Type B pancreatic cell (in vitro differentiated cells): ENCODE results near the gene UGT1A5. TPM values are rescaled to one million over a fixed set of nuclear protein-coding genes. Genes with fewer than 3 reads are reported as not detected.

Experiments used
- DNase-seq: peaks from one replicate; pipeline ENCODE4 v3.0.0; 2021; ENCODE audit warnings: mixed read lengths; ENCODE audit not compliant: unreplicated experiment; ENCODE audit errors: extremely low spot score
- H3K27ac Mint-ChIP-seq: 2 replicates; pipeline ENCODE4 v1.8.0; 2021; ENCODE audit warnings: mild to moderate bottlenecking, mixed read lengths
- H3K27me3 Mint-ChIP-seq: 2 replicates; pipeline ENCODE4 v1.8.0; 2021; ENCODE audit warnings: mixed read lengths
- H3K36me3 Mint-ChIP-seq: 2 replicates; pipeline ENCODE4 v1.8.0; 2021; ENCODE audit warnings: mixed read lengths
- H3K4me1 Mint-ChIP-seq: one replicate; pipeline ENCODE4 v1.8.0; 2021; ENCODE audit warnings: mixed read lengths; ENCODE audit not compliant: unreplicated experiment
- H3K4me3 Mint-ChIP-seq: 2 replicates; pipeline ENCODE4 v1.8.0; 2021; ENCODE audit warnings: mild to moderate bottlenecking, mixed read lengths
- H3K9me3 Mint-ChIP-seq: 2 replicates; pipeline ENCODE4 v1.8.0; 2021; ENCODE audit warnings: mixed read lengths
- total RNA-seq: library from RNA; stranded (reverse); gene quantifications from 2 replicates; pipeline ENCODE4 v1.2.1, GENCODE V29; 2021; ENCODE audit warnings: low replicate concordance
- TF ChIP-seq, protein P1 (sequence below): fragments of 200-600 bp; sonication (generic); conservative IDR thresholded peaks from 2 replicates; pipeline ENCODE4 v1.5.0; 2021; ENCODE audit warnings: antibody characterized with exemption, mild to moderate bottlenecking

UGT1A5 gene
- total RNA-seq, 1 donor from 2014 or later = not detected

DNA sequence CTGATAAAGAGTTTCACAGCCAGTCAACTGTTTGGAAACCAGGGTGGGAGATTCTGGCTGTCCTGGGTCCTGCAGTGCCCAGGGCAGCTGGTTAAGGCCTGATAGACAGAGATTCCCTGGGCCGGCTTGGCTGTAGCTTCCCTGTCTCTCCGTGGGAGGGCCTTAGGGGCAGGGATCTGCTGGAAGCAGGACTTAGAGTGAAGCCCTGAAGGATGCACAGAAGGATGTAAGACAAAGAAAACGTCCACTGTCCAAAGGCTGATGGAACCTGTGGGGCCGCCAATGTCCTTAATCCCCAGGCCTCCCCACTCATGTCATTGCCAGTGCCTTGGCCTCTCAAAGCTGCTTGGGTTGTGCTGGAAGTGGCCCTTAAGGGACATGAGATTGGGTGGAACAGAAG lies 98.4 kb downstream of the UGT1A5 start:
- no peak overlapping the region for H3K27ac Mint-ChIP-seq
- H3K36me3 Mint-ChIP-seq = no peaks in the 10 kb centered on the region
- H3K4me1 Mint-ChIP-seq = no peaks in the 10 kb centered on the region
- H3K9me3 Mint-ChIP-seq = no peaks in the 10 kb centered on the region
- peaks cover 15% of the 10 kb centered on the region for H3K27me3 Mint-ChIP-seq
- TF ChIP-seq, protein P1, sequence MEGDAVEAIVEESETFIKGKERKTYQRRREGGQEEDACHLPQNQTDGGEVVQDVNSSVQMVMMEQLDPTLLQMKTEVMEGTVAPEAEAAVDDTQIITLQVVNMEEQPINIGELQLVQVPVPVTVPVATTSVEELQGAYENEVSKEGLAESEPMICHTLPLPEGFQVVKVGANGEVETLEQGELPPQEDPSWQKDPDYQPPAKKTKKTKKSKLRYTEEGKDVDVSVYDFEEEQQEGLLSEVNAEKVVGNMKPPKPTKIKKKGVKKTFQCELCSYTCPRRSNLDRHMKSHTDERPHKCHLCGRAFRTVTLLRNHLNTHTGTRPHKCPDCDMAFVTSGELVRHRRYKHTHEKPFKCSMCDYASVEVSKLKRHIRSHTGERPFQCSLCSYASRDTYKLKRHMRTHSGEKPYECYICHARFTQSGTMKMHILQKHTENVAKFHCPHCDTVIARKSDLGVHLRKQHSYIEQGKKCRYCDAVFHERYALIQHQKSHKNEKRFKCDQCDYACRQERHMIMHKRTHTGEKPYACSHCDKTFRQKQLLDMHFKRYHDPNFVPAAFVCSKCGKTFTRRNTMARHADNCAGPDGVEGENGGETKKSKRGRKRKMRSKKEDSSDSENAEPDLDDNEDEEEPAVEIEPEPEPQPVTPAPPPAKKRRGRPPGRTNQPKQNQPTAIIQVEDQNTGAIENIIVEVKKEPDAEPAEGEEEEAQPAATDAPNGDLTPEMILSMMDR = no peak
- DNase-seq = no peak
- H3K4me3 Mint-ChIP-seq = no peak overlapping the region

- Mint-ChIP-seq H3K4me3 (no peak overlapping the region), H3K27ac (no peak overlapping the region), H3K27me3 (peaks cover 15% of the 10 kb centered on the region), H3K9me3 (no peaks in the 10 kb centered on the region), H3K36me3 (no peaks in the 10 kb centered on the region), H3K4me1 (peaks cover 5% of the 10 kb centered on the region)
- DNase-seq = peak; percentile 40
- TF ChIP-seq, protein P1 = no peak
These were observed 99.0 kb downstream of the UGT1A5 start for GRCh38 chr2:233811732-233812131.

DNA sequence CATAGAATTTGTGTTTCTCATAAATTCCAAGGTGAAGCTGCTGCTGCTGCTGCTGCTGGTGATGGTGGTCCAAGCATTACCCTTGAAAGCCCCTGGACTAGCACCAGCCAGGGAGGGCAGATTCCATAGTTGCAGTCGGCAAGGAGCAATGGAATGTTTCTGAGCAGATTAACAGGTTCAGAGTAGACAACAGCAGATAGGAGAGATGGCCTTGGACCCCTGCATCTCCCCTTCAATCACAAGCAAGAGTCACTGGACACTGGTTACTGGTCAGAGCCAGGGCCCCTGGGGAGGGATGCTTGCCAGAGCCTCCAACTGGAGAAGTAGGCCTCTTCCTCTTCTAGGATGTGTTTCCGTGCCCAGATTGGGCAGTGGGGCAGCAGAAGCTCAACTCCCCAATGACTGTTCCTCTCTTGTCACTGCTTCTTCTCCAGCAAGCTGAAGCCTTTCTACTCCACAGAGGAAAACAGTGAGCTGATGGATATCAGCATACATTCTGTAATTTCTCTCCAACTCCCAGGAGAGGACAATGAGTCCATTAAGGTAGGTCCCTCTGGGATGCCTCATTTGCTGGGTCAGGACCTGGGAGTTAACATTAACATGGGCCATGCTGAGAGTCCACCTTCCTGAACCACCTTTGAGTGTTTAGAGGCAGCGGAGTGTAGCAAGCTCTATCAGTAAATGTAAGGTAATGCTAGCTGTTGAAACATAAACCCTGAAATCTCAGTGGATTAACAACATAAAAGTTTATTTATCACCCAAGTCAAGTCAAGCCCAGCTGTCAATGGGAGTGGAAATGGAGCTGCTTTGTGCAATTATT lies 100.7 kb downstream of the UGT1A5 start:
- Mint-ChIP-seq H3K27ac (no peak overlapping the region), H3K9me3 (no peaks in the 10 kb centered on the region), H3K36me3 (no peaks in the 10 kb centered on the region), H3K27me3 (peaks cover 15% of the 10 kb centered on the region), H3K4me1 (peaks cover 11% of the 10 kb centered on the region), H3K4me3 (no peak overlapping the region)
- peak; percentile 37 for DNase-seq
- TF ChIP-seq, protein P1 = no peak

- H3K27ac Mint-ChIP-seq = no peak overlapping the region
- TF ChIP-seq, protein P1 = no peak
- no peaks in the 10 kb centered on the region for H3K36me3 Mint-ChIP-seq
- H3K9me3 Mint-ChIP-seq = no peaks in the 10 kb centered on the region
- H3K27me3 Mint-ChIP-seq = peaks cover 15% of the 10 kb centered on the region
- peak; percentile 52 for DNase-seq
- H3K4me1 Mint-ChIP-seq = peaks cover 11% of the 10 kb centered on the region
- no peak overlapping the region for H3K4me3 Mint-ChIP-seq
These were observed 101.5 kb downstream of the UGT1A5 start for GRCh38 chr2:233814056-233814835.

GRCh38 chr2:233815861-233816260 lies 103.2 kb downstream of the UGT1A5 start:
- Mint-ChIP-seq H3K27me3 (peaks cover 6% of the 10 kb centered on the region), H3K4me1 (peaks cover 11% of the 10 kb centered on the region), H3K4me3 (no peak overlapping the region), H3K9me3 (no peaks in the 10 kb centered on the region), H3K36me3 (no peaks in the 10 kb centered on the region), H3K27ac (no peak overlapping the region)
- TF ChIP-seq, protein P1 = no peak
- DNase-seq = no peak
